GM12875 (cell line): ENCODE results near the gene TTC39A.

ENCODE experiments used
- H3K4me3 ChIP-seq: one replicate; pipeline ENCODE4 v1.5.1; 2011; ENCODE audit warnings: low read depth, low read length, control low read depth
- CTCF ChIP-seq: IDR thresholded peaks from 2 replicates; pipeline ENCODE4 v1.5.1; 2011; ENCODE audit warnings: low read depth, mild to moderate bottlenecking, control low read depth, inconsistent platforms, low read length, moderate library complexity, borderline replicate concordance; ENCODE audit not compliant: insufficient read depth

TTC39A gene

GRCh38 chr1:51316846-51317120 is 13.6 kb downstream of the TTC39A start:
- no peak overlapping the region for H3K4me3 ChIP-seq

DNA sequence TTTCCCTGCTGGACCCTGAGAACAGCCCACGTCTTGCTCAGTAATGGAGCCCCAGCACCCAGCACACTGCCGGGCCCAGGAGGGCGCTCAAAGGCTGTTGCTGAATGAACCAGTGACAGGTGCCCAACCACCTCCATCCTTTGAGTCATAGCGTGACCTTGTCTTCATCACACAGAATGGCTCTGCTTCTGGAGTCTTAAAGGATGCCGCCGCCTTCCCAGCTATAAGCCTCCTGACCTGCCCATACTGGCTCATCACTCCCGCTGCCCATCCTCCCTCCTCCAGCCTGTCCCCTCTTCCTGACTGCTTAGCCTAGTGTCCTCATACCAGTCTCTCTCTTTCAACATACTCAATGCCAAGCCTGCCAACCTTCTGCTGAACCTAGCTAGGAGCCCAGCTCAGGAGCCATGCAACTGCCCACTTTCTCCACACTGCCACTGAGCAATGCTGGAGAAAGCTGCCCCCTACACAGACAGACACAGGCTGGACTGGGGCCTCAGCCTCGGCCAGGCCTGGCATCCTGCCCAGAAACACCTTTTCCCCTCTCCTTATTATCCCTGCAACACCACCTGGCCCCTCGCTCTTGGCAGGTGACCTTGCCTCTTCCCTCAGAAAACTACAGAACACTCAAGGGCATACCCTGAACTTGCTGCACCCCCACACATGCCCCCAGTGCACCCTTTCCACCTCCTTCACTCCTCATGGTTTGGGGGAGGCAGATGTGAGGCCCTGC is 14.1 kb downstream of the TTC39A start:
- TF ChIP-seq CTCF: no peak
- no peak overlapping the region for H3K4me3 ChIP-seq

More at GRCh38 chr1:51316846-51317120, 13.6 kb downstream of the TTC39A start:
- no peak for TF ChIP-seq CTCF

GRCh38 chr1:51314974-51315373 is 15.4 kb downstream of the TTC39A start:
- no peak overlapping the region for H3K4me3 ChIP-seq
- TF ChIP-seq CTCF: no peak

DNA sequence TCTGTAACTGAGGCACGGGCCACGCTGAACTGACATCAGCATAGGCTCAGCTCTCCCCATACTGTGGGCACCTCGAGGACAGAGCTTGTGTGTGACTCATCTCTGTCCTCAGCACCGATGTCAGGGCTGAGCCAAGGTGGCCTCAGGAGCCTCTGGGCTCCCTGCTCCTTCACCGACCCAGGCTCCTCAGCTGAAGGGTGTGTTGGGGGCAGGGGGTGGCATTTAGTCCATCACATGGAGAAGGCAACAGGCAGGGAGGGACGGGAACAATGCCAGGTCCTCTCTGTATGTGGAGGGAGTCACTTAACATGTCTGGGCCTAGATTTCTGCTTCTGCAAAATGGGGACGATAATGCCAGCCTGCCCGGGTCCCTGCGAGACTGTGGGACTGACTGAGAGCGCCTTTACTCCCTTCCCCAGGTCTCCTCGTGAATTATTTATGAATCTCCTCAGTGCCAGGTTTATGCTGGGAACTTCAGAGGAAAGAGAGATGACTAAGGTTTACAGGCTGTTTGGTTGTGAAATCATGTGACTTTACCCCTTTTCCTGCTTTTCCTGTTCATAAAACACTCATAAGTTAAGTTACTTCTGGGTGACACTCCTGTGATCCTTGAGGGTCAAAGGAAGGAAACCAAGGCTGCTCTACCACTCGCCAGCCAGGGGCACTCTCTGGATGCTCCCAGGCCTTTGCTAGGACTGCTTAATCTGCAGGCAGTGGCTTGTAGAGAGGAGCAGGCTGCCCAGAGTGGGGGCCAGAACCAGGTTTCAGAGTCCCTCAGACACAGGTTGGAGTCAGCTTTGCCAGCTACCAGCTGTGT is 16.2 kb downstream of the TTC39A start:
- no peak for TF ChIP-seq CTCF
- H3K4me3 ChIP-seq: no peak overlapping the region

DNA sequence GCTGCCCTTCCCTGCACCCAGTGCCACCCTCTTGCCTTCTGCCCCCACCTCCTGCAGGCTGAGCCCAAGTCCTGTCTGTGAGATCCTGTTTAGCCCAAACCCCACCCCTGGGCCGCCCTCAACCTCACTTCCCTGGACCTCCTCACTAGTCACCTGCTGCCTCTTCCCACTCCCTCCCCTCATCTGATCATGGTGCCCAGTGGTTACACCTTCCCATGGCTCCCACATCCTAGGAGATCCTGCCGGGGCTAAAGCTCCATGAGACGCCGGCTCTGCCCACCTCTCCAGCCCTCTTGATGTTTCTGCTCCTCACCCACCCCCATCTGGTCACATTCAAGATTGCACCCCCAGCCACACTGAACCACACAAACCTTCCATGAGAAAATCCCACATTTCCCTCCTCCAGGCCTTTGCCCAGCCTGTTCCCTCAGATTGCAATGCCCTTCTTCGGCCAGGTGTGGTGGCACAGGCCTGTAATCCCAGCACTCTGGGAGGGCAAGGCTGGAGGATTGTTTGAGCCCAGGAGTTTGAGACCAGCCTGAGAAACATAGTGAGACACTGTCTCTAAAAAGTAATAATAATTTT is 17.0 kb downstream of the TTC39A start:
- TF ChIP-seq CTCF: peak; percentile 32; the same call in 1 of the 2 replicates
- H3K4me3 ChIP-seq: no peak overlapping the region

DNA sequence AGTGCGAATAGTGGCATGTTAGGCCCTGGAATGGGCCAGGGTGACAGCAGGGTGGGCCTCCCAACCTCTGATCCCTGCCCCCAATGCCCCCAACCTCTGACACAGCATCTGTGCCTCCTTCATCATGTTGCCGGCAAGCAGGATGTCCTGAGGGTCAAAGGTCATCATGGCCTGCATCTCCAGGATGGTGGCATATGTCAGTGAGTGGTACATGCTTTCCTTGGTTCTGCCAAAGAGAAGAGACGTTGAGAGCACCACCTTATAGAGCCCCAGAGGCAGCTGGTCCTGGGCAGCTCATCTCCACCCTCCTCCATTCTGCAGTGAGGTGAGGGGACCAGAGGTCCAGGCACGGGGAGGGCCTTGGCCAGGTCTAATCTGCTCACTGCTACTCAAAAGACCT is 17.6 kb downstream of the TTC39A start:
- H3K4me3 ChIP-seq: no peak overlapping the region
- no peak for TF ChIP-seq CTCF
